ENCODE results near the gene CEP295NL. TPM values are rescaled to one million over a fixed set of nuclear protein-coding genes. Genes with fewer than 3 reads are reported as not detected.
"Not testable (repeated sequence)": the region's sequence is repeated elsewhere in the genome, so short reads cannot be mapped to it uniquely, and the experiment has no call there.

The CEP295NL gene
- polyA plus RNA-seq, 2 of the 4 experiments (the other 2 are of a cell fraction) = 0.10 to 0.13 TPM

DNA sequence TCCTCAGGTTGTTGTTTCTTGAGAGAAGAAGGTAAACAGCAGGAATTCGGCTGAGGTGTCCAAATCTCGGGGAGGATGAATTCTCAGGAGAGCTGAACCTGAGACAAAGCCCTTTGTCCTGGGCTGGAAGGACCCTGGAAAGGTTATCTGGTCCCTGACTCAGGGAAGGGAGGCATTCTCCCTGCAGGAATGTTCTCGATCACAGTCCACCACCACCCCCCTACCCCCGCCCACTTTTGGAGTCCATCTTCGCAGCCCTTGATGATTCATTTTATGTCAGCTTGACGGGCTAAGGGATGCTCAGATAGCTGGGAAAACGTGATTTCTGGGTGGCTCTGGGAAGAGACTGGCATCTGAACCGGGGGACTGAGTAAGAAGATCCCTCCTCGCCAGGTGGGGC is 1.4 kb upstream of the CEP295NL start:
- DNase-seq (ENCODE audit: low read depth in 1 of 2, low spot score in 1 of 2) (no peak), FAIRE-seq (no peak), ATAC-seq (no peak)
- CTCF ChIA-PET = interaction anchor here (0.8 to 7.8 kb wide), 9 partner anchors 11 to 819 kb away, joined by 3 to 40 read pairs (median 5); no protein-coding TSS in a partner anchor
- Histone ChIP-seq H3K4me2 (no peak overlapping the region), H3K9me3 (no peaks in the 10 kb centered on the region), H3K4me3 (no peak overlapping the region), H3K27ac (no peak overlapping the region), H3K4me1 (peaks cover 35% of the 10 kb centered on the region)
- TF ChIP-seq, protein P1, sequence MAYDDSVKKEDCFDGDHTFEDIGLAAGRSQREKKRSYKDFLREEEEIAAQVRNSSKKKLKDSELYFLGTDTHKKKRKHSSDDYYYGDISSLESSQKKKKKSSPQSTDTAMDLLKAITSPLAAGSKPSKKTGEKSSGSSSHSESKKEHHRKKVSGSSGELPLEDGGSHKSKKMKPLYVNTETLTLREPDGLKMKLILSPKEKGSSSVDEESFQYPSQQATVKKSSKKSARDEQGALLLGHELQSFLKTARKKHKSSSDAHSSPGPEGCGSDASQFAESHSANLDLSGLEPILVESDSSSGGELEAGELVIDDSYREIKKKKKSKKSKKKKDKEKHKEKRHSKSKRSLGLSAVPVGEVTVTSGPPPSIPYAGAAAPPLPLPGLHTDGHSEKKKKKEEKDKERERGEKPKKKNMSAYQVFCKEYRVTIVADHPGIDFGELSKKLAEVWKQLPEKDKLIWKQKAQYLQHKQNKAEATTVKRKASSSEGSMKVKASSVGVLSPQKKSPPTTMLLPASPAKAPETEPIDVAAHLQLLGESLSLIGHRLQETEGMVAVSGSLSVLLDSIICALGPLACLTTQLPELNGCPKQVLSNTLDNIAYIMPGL (CRISPR knock-in tag; IDR thresholded peaks at IDR 0.05; ENCODE audit: borderline replicate concordance) = no peak
- TF ChIP-seq, protein P2, sequence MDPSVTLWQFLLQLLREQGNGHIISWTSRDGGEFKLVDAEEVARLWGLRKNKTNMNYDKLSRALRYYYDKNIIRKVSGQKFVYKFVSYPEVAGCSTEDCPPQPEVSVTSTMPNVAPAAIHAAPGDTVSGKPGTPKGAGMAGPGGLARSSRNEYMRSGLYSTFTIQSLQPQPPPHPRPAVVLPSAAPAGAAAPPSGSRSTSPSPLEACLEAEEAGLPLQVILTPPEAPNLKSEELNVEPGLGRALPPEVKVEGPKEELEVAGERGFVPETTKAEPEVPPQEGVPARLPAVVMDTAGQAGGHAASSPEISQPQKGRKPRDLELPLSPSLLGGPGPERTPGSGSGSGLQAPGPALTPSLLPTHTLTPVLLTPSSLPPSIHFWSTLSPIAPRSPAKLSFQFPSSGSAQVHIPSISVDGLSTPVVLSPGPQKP (IDR thresholded peaks at IDR 0.05; ENCODE audit: low read depth, low read length) = no peak
- TF ChIP-seq KDM5A (IDR thresholded peaks at IDR 0.05) = no peak
- TF ChIP-seq, protein P3, sequence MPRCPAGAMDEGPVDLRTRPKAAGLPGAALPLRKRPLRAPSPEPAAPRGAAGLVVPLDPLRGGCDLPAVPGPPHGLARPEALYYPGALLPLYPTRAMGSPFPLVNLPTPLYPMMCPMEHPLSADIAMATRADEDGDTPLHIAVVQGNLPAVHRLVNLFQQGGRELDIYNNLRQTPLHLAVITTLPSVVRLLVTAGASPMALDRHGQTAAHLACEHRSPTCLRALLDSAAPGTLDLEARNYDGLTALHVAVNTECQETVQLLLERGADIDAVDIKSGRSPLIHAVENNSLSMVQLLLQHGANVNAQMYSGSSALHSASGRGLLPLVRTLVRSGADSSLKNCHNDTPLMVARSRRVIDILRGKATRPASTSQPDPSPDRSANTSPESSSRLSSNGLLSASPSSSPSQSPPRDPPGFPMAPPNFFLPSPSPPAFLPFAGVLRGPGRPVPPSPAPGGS (IDR thresholded peaks at IDR 0.05) = no peak
- no peak for TF ChIP-seq RCOR1 (IDR thresholded peaks at IDR 0.05; ENCODE audit: low read depth, low read length)
- TF ChIP-seq MYC (IDR thresholded peaks at IDR 0.05; ENCODE audit: borderline replicate concordance, low read length) = no peak
- TF ChIP-seq, protein P4, sequence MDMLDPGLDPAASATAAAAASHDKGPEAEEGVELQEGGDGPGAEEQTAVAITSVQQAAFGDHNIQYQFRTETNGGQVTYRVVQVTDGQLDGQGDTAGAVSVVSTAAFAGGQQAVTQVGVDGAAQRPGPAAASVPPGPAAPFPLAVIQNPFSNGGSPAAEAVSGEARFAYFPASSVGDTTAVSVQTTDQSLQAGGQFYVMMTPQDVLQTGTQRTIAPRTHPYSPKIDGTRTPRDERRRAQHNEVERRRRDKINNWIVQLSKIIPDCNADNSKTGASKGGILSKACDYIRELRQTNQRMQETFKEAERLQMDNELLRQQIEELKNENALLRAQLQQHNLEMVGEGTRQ (IDR thresholded peaks at IDR 0.05) = no peak
- TF ChIP-seq HDAC2 (IDR thresholded peaks at IDR 0.05) = no peak
- no peak for TF ChIP-seq CEBPB (IDR thresholded peaks at IDR 0.05)
- TF ChIP-seq JUN (IDR thresholded peaks at IDR 0.05) = no peak
- TF ChIP-seq CHD4 (IDR thresholded peaks at IDR 0.05; ENCODE audit: borderline replicate concordance) = no peak
- TF ChIP-seq PHF8 (IDR thresholded peaks at IDR 0.05; ENCODE audit: borderline replicate concordance, low read depth) = no peak
- TF ChIP-seq ZNF302 (CRISPR knock-in tag; IDR thresholded peaks at IDR 0.05) = no peak
- TF ChIP-seq GATA3 (IDR thresholded peaks at IDR 0.05; ENCODE audit: borderline replicate concordance) = no peak
- no peak for TF ChIP-seq FOXS1 (CRISPR knock-in tag; IDR thresholded peaks at IDR 0.05)
- TF ChIP-seq JUNB (IDR thresholded peaks at IDR 0.05) = no peak
- TF ChIP-seq, protein P5, sequence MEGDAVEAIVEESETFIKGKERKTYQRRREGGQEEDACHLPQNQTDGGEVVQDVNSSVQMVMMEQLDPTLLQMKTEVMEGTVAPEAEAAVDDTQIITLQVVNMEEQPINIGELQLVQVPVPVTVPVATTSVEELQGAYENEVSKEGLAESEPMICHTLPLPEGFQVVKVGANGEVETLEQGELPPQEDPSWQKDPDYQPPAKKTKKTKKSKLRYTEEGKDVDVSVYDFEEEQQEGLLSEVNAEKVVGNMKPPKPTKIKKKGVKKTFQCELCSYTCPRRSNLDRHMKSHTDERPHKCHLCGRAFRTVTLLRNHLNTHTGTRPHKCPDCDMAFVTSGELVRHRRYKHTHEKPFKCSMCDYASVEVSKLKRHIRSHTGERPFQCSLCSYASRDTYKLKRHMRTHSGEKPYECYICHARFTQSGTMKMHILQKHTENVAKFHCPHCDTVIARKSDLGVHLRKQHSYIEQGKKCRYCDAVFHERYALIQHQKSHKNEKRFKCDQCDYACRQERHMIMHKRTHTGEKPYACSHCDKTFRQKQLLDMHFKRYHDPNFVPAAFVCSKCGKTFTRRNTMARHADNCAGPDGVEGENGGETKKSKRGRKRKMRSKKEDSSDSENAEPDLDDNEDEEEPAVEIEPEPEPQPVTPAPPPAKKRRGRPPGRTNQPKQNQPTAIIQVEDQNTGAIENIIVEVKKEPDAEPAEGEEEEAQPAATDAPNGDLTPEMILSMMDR (IDR thresholded peaks at IDR 0.05) = no peak
- POLR2A ChIA-PET = no interaction called here
- WGBS (ENCODE audit: missing lambda C conversion rate) = 77% methylated on average over 9 of the region's 9 CpGs

DNA sequence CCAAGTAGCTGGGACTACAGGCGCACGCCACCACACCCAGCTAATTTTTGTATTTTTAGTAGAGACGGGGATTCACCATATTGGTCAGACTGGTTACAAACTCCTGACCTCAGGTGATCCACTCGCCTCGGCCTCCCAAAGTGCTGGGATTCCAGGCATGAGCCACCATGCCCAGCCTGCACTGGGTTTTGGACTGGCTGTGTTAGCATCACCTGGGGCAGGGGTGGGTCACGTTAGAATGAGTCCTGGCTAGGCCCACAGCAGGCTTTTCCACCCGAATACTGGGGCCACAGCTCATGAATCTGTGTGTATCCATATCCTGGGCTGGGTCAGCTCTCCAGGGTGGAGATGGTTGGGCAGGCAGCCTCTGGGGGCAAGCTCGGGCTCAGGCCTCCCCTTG is 770 bp downstream of the CEP295NL start:
- POLR2A ChIA-PET; H3K4me3 ChIP-seq; H3K4me2 ChIP-seq; H3K9me3 ChIP-seq; H3K27ac ChIP-seq; FAIRE-seq; DNase-seq (ENCODE audit: low read depth in 1 of 2, low spot score in 1 of 2): not testable (repeated sequence)
- ATAC-seq = 0 out of 6 replicates have a peak, but pooled peaks of 1 of the 2 experiments have one; percentile 6
- CTCF ChIA-PET = interaction anchor here (0.6 to 7.8 kb wide), 7 partner anchors 15 to 1408 kb away, joined by 3 to 40 read pairs (median 7); no protein-coding TSS in a partner anchor
- WGBS (ENCODE audit: missing lambda C conversion rate) = 88% methylated on average over 7 of the region's 8 CpGs
- H3K4me1 ChIP-seq = peaks cover 22% of the 10 kb centered on the region

All from A549 (cell line).